NCI-H1436 (cell line): ENCODE results near the gene ARHGEF10L.
A peak's percentile ranks its signal among the peaks of the same experiment; 100 is the strongest.

Experiments
- DNase-seq: peaks from one replicate; lab custom pipeline; 2025; lab: John Stamatoyannopoulos, UW

ARHGEF10L gene

GRCh38 chr1:17655169-17655568 is 115.7 kb downstream of the ARHGEF10L start:
- DNase-seq = no peak

GRCh38 chr1:17655922-17656321 is 116.4 kb downstream of the ARHGEF10L start:
- DNase-seq = no peak

- DNase-seq = no peak
These were observed 117.9 kb downstream of the ARHGEF10L start for GRCh38 chr1:17657436-17657835.

- DNase-seq = no peak
These were observed 119.3 kb downstream of the ARHGEF10L start for GRCh38 chr1:17658837-17659236.

GRCh38 chr1:17661546-17662157 is 122.2 kb downstream of the ARHGEF10L start:
- peak; percentile 24 for DNase-seq

- no peak for DNase-seq
These were observed 122.8 kb downstream of the ARHGEF10L start for GRCh38 chr1:17662296-17662695.

- no peak for DNase-seq
These were observed 123.3 kb downstream of the ARHGEF10L start for GRCh38 chr1:17662786-17663185.

- no peak for DNase-seq
These were observed 124.1 kb downstream of the ARHGEF10L start for GRCh38 chr1:17663646-17664045.

GRCh38 chr1:17664322-17664721 is 124.8 kb downstream of the ARHGEF10L start:
- DNase-seq = no peak

GRCh38 chr1:17665054-17665453 is 125.6 kb downstream of the ARHGEF10L start:
- DNase-seq = no peak

GRCh38 chr1:17665950-17666720 is 126.6 kb downstream of the ARHGEF10L start:
- no peak for DNase-seq

GRCh38 chr1:17667641-17668040 is 128.1 kb downstream of the ARHGEF10L start:
- no peak for DNase-seq

GRCh38 chr1:17668195-17668594 is 128.7 kb downstream of the ARHGEF10L start:
- DNase-seq = no peak

GRCh38 chr1:17668624-17669175 is 129.2 kb downstream of the ARHGEF10L start:
- no peak for DNase-seq

- no peak for DNase-seq
These were observed 129.8 kb downstream of the ARHGEF10L start for GRCh38 chr1:17669305-17669704.

- no peak for DNase-seq
These were observed 130.5 kb downstream of the ARHGEF10L start for GRCh38 chr1:17669866-17670451.

- DNase-seq = no peak
These were observed 131.3 kb downstream of the ARHGEF10L start for GRCh38 chr1:17670587-17671313.

GRCh38 chr1:17671314-17671705 is 131.8 kb downstream of the ARHGEF10L start:
- DNase-seq = peak; percentile 28

GRCh38 chr1:17671741-17672140 is 132.2 kb downstream of the ARHGEF10L start:
- DNase-seq = peak; percentile 65

GRCh38 chr1:17672226-17672625 is 132.7 kb downstream of the ARHGEF10L start:
- no peak for DNase-seq

GRCh38 chr1:17673329-17674072 is 134.0 kb downstream of the ARHGEF10L start:
- DNase-seq = no peak
